Chondrocyte (in vitro differentiated cells): ENCODE measurements around the gene CLEC14A. TPM values are rescaled to one million over a fixed set of nuclear protein-coding genes. Genes with fewer than 3 reads are reported as not detected.
A peak's percentile ranks its signal among the peaks of the same experiment; 100 is the strongest.

Source experiments
- DNase-seq: peaks from one replicate; pipeline ENCODE4 v3.0.0; 2021; ENCODE audit warnings: mixed read lengths, low spot score
- H3K27ac Mint-ChIP-seq: one replicate; pipeline ENCODE4 v1.8.0; 2021; ENCODE audit warnings: mild to moderate bottlenecking, moderate library complexity, mixed read lengths; ENCODE audit not compliant: unreplicated experiment
- H3K27me3 Mint-ChIP-seq: 2 replicates; pipeline ENCODE4 v1.8.0; 2021; ENCODE audit warnings: low read depth, mixed read lengths
- H3K36me3 Mint-ChIP-seq: 2 replicates; pipeline ENCODE4 v1.8.0; 2021; ENCODE audit warnings: low read depth, mixed read lengths
- H3K4me1 Mint-ChIP-seq: 2 replicates; pipeline ENCODE4 v1.8.0; 2021; ENCODE audit warnings: low read depth, mild to moderate bottlenecking, mixed read lengths
- H3K4me3 Mint-ChIP-seq: one replicate; pipeline ENCODE4 v1.8.0; 2021; ENCODE audit warnings: mild to moderate bottlenecking, moderate library complexity, mixed read lengths; ENCODE audit not compliant: unreplicated experiment
- H3K9me3 Mint-ChIP-seq: 2 replicates; pipeline ENCODE4 v1.8.0; 2021; ENCODE audit warnings: low read depth, mixed read lengths
- CTCF ChIP-seq: fragments of 200-600 bp; sonication (generic); IDR thresholded peaks from 2 replicates; pipeline ENCODE4 v1.5.0; 2021; ENCODE audit warnings: antibody characterized with exemption, mild to moderate bottlenecking, moderate library complexity
- long read RNA-seq: library from polyadenylated mRNA; stranded (forward); transcript quantifications from one replicate; pipeline ENCODE4 v2.0.0, GENCODE V29; 2021
- total RNA-seq: library from RNA; stranded (reverse); gene quantifications from 3 replicates; pipeline ENCODE4 v1.2.1, GENCODE V29; 2021

CLEC14A gene
- total RNA-seq, result not detected in 3 replicates
- long read RNA-seq, result 0 reads

GRCh38 chr14:38255673-38256532, at the start of gene CLEC14A:
CLEC14A (minus strand) TSS chr14:38256093; CDS start chr14:38256022, 71 bp downstream.
- Mint-ChIP-seq H3K4me3 (peak within 1 kb of the TSS; percentile 9), H3K27ac (no peak within 1 kb of the TSS), H3K4me1 (peaks cover 4% of the 10 kb centered on the region), H3K9me3 (peaks cover 2% of the 10 kb centered on the region), H3K36me3 (no peaks in the 10 kb centered on the region), H3K27me3 (peaks cover 32% of the 10 kb centered on the region)
- no peak for TF ChIP-seq CTCF
- DNase-seq, result peak; percentile 68

GRCh38 chr14:38302966-38303365, 47.1 kb upstream of the CLEC14A start:
- no peaks in the 10 kb centered on the region for H3K36me3 Mint-ChIP-seq
- no peak for TF ChIP-seq CTCF
- no peaks in the 10 kb centered on the region for H3K27me3 Mint-ChIP-seq
- H3K4me1 Mint-ChIP-seq, result no peaks in the 10 kb centered on the region
- DNase-seq, result no peak
- no peak overlapping the region for H3K27ac Mint-ChIP-seq
- H3K9me3 Mint-ChIP-seq, result peaks cover 25% of the 10 kb centered on the region
- H3K4me3 Mint-ChIP-seq, result no peak overlapping the region

GRCh38 chr14:38302034-38302433, 46.1 kb upstream of the CLEC14A start:
- DNase-seq, result peak; percentile 61
- Mint-ChIP-seq H3K36me3 (no peaks in the 10 kb centered on the region), H3K4me1 (no peaks in the 10 kb centered on the region), H3K4me3 (no peak overlapping the region), H3K27ac (no peak overlapping the region), H3K27me3 (no peaks in the 10 kb centered on the region), H3K9me3 (peaks cover 25% of the 10 kb centered on the region)
- TF ChIP-seq CTCF, result no peak

GRCh38 chr14:38297681-38298080, 41.8 kb upstream of the CLEC14A start:
- no peak for TF ChIP-seq CTCF
- DNase-seq, result no peak
- no peak overlapping the region for H3K27ac Mint-ChIP-seq
- H3K27me3 Mint-ChIP-seq, result no peaks in the 10 kb centered on the region
- no peaks in the 10 kb centered on the region for H3K36me3 Mint-ChIP-seq
- no peaks in the 10 kb centered on the region for H3K4me1 Mint-ChIP-seq
- no peaks in the 10 kb centered on the region for H3K9me3 Mint-ChIP-seq
- no peak overlapping the region for H3K4me3 Mint-ChIP-seq

- TF ChIP-seq CTCF, result no peak
- no peak for DNase-seq
- no peaks in the 10 kb centered on the region for H3K4me1 Mint-ChIP-seq
- no peak overlapping the region for H3K27ac Mint-ChIP-seq
- no peaks in the 10 kb centered on the region for H3K36me3 Mint-ChIP-seq
- no peaks in the 10 kb centered on the region for H3K27me3 Mint-ChIP-seq
- no peak overlapping the region for H3K4me3 Mint-ChIP-seq
- no peaks in the 10 kb centered on the region for H3K9me3 Mint-ChIP-seq
Observed at GRCh38 chr14:38291681-38292467, 36.0 kb upstream of the CLEC14A start.
